Mucosa of descending colon (tissue), 3 donors: ENCODE measurements around the gene NR2F6. TPM values are rescaled to one million over a fixed set of nuclear protein-coding genes. Genes with fewer than 3 reads are reported as not detected.

Source experiments
- ATAC-seq: fragments of 200-7000 bp; cut with Tn5 transposase; one replicate; pipeline ENCODE4 v1.9.1; 2020; ENCODE audit warnings: mild to moderate bottlenecking, moderate library complexity
- DNase-seq, 3 donors: peaks; one replicate each; pipeline ENCODE4 v3.0.0-alpha.2; 2020
- H3K36me3 ChIP-seq: fragments of 200-600 bp; one replicate; pipeline ENCODE4 v1.8.0; 2021; ENCODE audit warnings: low read depth, mild to moderate bottlenecking
- H3K4me1 ChIP-seq: fragments of 200-600 bp; one replicate; pipeline ENCODE4 v1.8.0; 2021; ENCODE audit warnings: low read depth, mild to moderate bottlenecking
- H3K4me3 ChIP-seq: fragments of 200-600 bp; one replicate; pipeline ENCODE4 v1.8.0; 2021; ENCODE audit warnings: mild to moderate bottlenecking
- H3K9me3 ChIP-seq: fragments of 200-600 bp; one replicate; pipeline ENCODE4 v1.8.0; 2021; ENCODE audit warnings: mild to moderate bottlenecking
- CTCF ChIP-seq: fragments of 200-600 bp; IDR thresholded peaks from one replicate; pipeline ENCODE4 v1.8.0; 2022; ENCODE audit warnings: antibody characterized with exemption, mild to moderate bottlenecking
- intact Hi-C, 2 donors: fragments of 100-400 bp; cut with DNase I in 1 of 2; cut with micrococcal nuclease in 1 of 2; formaldehyde crosslinking; loops; one replicate each; pipeline versions ENCODE4 v1.11.0 to v1.11.1; 2022; cut with DNase I, micrococcal nuclease
- total RNA-seq, 3 donors: library from RNA; stranded (reverse); fragmentation: NEBNext Ultra II Directional in 2 of 3; extraction: Animal tissue kit (Norgen Biotek cat#: 25700) in 2 of 3; gene quantifications; one replicate each; pipeline versions ENCODE4 v1.2.1 to v1.2.4, GENCODE V29; 2021 to 2023
- donor health status: DM: no; HTN: no; CAD: no; lungs with moderate emphysema.
- donor health status: DM: no; HTN: no; CAD: no.
- donor health status: DM: no; HTN: yes; CAD: no.

The NR2F6 gene
- total RNA-seq, 3 donors from 2014 or later, result 103 to 157 (median 140) TPM

- Histone ChIP-seq H3K4me1 (no peaks in the 10 kb centered on the region), H3K36me3 (no peaks in the 10 kb centered on the region), H3K4me3 (no peak overlapping the region), H3K9me3 (no peaks in the 10 kb centered on the region)
- no peak for DNase-seq
- ATAC-seq, result peak; percentile 54
- no peak for TF ChIP-seq CTCF
- intact Hi-C loops, result no loop called here
Measured at GRCh38 chr19:17255150-17255621, 9.5 kb upstream of the NR2F6 start.

GRCh38 chr19:17254636-17255035 is 8.9 kb upstream of the NR2F6 start:
- H3K4me1 ChIP-seq, result peaks cover 2% of the 10 kb centered on the region
- DNase-seq, result no peak
- intact Hi-C loops, result no loop called here
- no peak for TF ChIP-seq CTCF
- no peaks in the 10 kb centered on the region for H3K9me3 ChIP-seq
- ATAC-seq, result no peak
- no peak overlapping the region for H3K4me3 ChIP-seq
- H3K36me3 ChIP-seq, result no peaks in the 10 kb centered on the region

DNA sequence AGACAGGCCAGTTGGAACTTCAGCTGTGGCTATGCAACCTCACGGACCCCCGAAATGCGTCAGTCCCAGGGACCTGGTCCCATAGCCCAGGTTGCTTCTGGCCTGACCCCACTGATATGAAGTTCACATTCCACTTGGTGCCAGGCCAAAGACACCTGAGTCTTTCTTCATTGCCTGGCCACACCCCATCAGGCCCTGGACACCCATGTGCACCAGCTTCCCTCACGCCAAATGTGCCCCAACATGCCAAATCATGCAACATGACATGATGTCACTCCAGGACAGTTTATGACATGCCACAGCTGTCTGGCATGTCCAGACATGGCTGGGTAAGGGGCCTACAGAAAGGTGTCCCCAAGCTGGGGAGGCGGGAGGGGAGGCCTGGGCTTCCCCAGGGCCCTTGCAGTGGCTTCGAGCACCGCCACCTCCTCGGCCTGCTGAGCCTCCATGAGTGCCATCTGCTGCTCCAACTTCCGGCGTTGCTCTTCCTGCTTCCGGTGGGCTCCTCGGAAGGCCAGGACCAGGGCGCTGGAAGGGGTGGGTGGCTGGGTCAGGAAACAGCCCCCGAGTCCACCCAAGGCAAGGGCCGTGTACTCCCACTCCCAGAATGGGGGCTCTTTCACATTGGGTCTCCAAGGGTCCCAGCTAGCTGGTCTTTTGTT is 4.3 kb upstream of the NR2F6 start:
- peak in 2 of 3 donors; percentile 56 to 58 for DNase-seq
- Histone ChIP-seq H3K36me3 (no peaks in the 10 kb centered on the region), H3K9me3 (no peaks in the 10 kb centered on the region), H3K4me3 (no peak overlapping the region), H3K4me1 (peaks cover 34% of the 10 kb centered on the region)
- intact Hi-C loops, result no loop called here
- ATAC-seq, result no peak
- TF ChIP-seq CTCF, result no peak

DNA sequence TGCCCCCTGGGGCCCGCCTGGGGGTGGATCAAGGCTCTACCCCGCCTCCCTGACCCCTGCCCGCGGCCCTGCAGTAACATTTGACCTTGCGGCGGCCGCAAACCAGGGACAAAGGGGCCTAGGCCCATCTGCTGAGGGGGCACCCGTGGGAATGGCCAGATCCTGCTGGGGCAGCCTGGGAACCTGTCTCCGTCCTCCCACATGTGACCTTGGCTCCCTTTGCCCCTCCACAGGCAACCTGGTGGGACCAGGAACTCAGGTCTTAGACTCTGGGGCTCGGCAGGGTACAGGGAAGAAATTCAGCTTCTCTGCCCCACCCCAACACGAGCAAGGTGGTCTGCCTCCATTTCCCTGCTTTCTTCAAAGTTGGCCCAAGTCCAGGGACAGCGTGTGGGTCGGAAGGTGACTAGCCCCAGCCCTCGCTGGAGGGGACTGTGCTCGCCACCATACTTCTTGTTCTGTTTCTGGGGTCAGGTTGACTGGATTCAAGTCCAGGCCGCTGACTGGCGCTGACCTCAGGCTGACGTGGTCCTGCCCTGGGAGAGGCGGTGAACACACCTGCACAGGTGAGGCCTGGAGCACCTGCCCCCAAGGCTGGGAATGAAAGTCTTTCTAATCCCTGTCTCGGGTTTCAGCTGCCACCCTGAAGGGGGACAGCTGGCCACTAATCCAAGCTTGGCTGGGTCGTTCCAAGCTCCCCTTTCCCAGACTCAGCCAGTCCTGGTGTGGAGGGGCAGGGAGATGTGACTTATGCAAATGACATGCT is 2.5 kb upstream of the NR2F6 start:
- ATAC-seq, result peak; percentile 35
- intact Hi-C loops, result no loop called here

More for the DNA sequence above, 2.5 kb upstream of the NR2F6 start:
- Histone ChIP-seq H3K4me1 (peaks cover 35% of the 10 kb centered on the region), H3K9me3 (no peaks in the 10 kb centered on the region), H3K4me3 (no peak overlapping the region), H3K36me3 (no peaks in the 10 kb centered on the region)
- no peak for TF ChIP-seq CTCF
- DNase-seq, result peak; percentile 63 to 85 (median 75)
